GM12878 (cell line): ENCODE measurements around the gene CAMK2D. TPM values are rescaled to one million over a fixed set of nuclear protein-coding genes. Genes with fewer than 3 reads are reported as not detected.

Source experiments
- ATAC-seq: fragments of 200-7000 bp; cut with Tn5 transposase; 3 replicates; pipeline ENCODE4 v1.9.1; 2020; ENCODE audit warnings: mild to moderate bottlenecking, moderate library complexity
- BruUV-seq: library from RNA; stranded (reverse); fragments of 400-500 nt; replicated peaks from 2 replicates; lab custom pipeline; 2021; lab: Mats Ljungman, UMichigan
- CTCF ChIA-PET: fragments of 300-600 bp; sonication (Branson Sonifier 250); formaldehyde crosslinking; extraction: SDS; loops from one replicate; lab custom pipeline; 2021; ENCODE audit warnings: inconsistent platforms; lab: Yijun Ruan, JAX
- POLR2A ChIA-PET: fragments of 350-600 bp; formaldehyde crosslinking; extraction: SDS; loops from one replicate; lab custom pipeline; 2021; ENCODE audit warnings: inconsistent platforms; lab: Charles Lee
- RAD21 ChIA-PET: fragments of 300-600 bp; sonication (Branson Sonifier 250); formaldehyde crosslinking; loops from one replicate; lab custom pipeline; 2023; ENCODE audit warnings: antibody characterized with exemption; ENCODE audit not compliant: unreplicated experiment; lab: Charles Lee
- SMC1A ChIA-PET: fragments of 300-600 bp; sonication (Branson Sonifier 250); formaldehyde crosslinking; loops from one replicate; lab custom pipeline; 2023; ENCODE audit not compliant: unreplicated experiment, uncharacterized antibody; lab: Charles Lee
- DNase-seq: peaks from one replicate; pipeline ENCODE4 v3.0.0-alpha.2; 2011; ENCODE audit warnings: low read depth, low spot score
- FAIRE-seq: peaks from 3 replicates; lab custom pipeline; 2011; peaks lifted over from hg19 to GRCh38; lab: Jason Lieb, UNC
- H2AFZ ChIP-seq: 2 replicates; pipeline ENCODE4 v1.6.0; 2011; ENCODE audit warnings: low read depth, low read length, control low read depth; ENCODE audit not compliant: control insufficient read depth
- H3K27ac ChIP-seq: 2 replicates; pipeline ENCODE4 v1.5.1; 2011; ENCODE audit warnings: control low read depth; ENCODE audit not compliant: control insufficient read depth, insufficient read depth
- H3K27me3 ChIP-seq, 2 experiments: replicated peaks in 1 of 2; 2 replicates each; pipeline versions ENCODE4 v1.6.0 to v1.6.1; 2011; ENCODE audit warnings: low read length in 1 of 2; ENCODE audit not compliant: control insufficient read depth in 2 of 2, insufficient read depth in 2 of 2
- H3K36me3 ChIP-seq, 2 experiments: 2 replicates each; pipeline ENCODE4 v1.5.1; 2011; ENCODE audit warnings: low read length in 1 of 2; ENCODE audit not compliant: control insufficient read depth in 2 of 2, insufficient read depth in 2 of 2
- H3K4me1 ChIP-seq: 2 replicates; pipeline ENCODE4 v1.6.1; 2011; ENCODE audit warnings: mild to moderate bottlenecking, low read length, moderate library complexity, mixed read lengths; ENCODE audit not compliant: control insufficient read depth, insufficient read depth
- H3K4me2 ChIP-seq: 2 replicates; pipeline ENCODE4 v1.6.0; 2011; ENCODE audit warnings: control low read depth; ENCODE audit not compliant: control insufficient read depth, insufficient read depth
- H3K4me3 ChIP-seq: fragments of 200-600 bp; sonication (generic); 2 replicates; pipeline ENCODE4 v1.5.1; 2016
- H3K79me2 ChIP-seq: 2 replicates; pipeline ENCODE4 v1.6.0; 2011; ENCODE audit warnings: low read length; ENCODE audit not compliant: control insufficient read depth, insufficient read depth
- H3K9ac ChIP-seq: 2 replicates; pipeline ENCODE4 v1.8.0; 2011; ENCODE audit warnings: low read length, control low read depth, mixed read lengths; ENCODE audit not compliant: control insufficient read depth, insufficient read depth
- H3K9me3 ChIP-seq: replicated peaks from 3 replicates; pipeline ENCODE4 v1.5.1; 2011; ENCODE audit warnings: mild to moderate bottlenecking, low read length; ENCODE audit not compliant: control insufficient read depth, insufficient read depth
- H4K20me1 ChIP-seq: 2 replicates; pipeline ENCODE4 v1.6.0; 2011; ENCODE audit not compliant: control insufficient read depth, insufficient read depth
- HDGF ChIP-seq: fragments of 450-650 bp; IDR thresholded peaks from 2 replicates; pipeline ENCODE4 v1.6.1; 2016; ENCODE audit warnings: antibody characterized with exemption
- YBX1 ChIP-seq: fragments of 450-650 bp; IDR thresholded peaks from 2 replicates; pipeline ENCODE4 v1.6.1; 2016; ENCODE audit warnings: antibody characterized with exemption
- WGBS: methylation state at CpG from one replicate; pipeline ENCODE4 v1.1.6; 2016; ENCODE audit warnings: low lambda C conversion rate; ENCODE audit not compliant: insufficient replicate concordance, insufficient coverage; ENCODE audit errors: missing lambda C conversion rate; 5-methylcytosine and 5-hydroxymethylcytosine counted together
- in situ Hi-C: fragments of 300-500 bp; cut with MboI; formaldehyde crosslinking; loops from 9 replicates; pipeline ENCODE4 v1.14.3; 2018; ENCODE audit warnings: mixed read lengths
- intact Hi-C: fragments of 100-400 bp; cut with micrococcal nuclease; formaldehyde crosslinking; loops from one replicate; pipeline ENCODE4 v1.14.2; 2022; ENCODE audit not compliant: unreplicated experiment
- polyA plus RNA-seq, 11 experiments: library from polyadenylated mRNA; depleted of rRNA in 4 of 11; unstranded in 6 of 11; stranded (reverse) in 5 of 11; fragments of >200 nt; fragmentation: Nextera tagmentation in 4 of 11; fragmentation: Illumina TruSeq in 1 of 11; extraction: Ambion mirVana in 4 of 11; extraction: Trizol in 1 of 11; gene quantifications; 1 replicate in 1 of 11; 2 replicates in 10 of 11; pipeline versions ENCODE4 v1.2.1 to v1.2.3, GENCODE V29; 2011 to 2016; ENCODE audit warnings: inconsistent platforms in 2 of 11, missing spikeins in 2 of 11, low read depth in 1 of 11
- total RNA-seq, 4 experiments: library from RNA; depleted of rRNA in 3 of 4; stranded (reverse); fragments of >200 nt in 3 of 4; fragmentation: Illumina TruSeq in 1 of 4; extraction: Trizol in 1 of 4; gene quantifications; 2 replicates each; pipeline versions ENCODE4 v1.2.1 to v1.2.3, GENCODE V29; 2013 to 2021
- TF ChIP-seq, protein P1 (sequence below): fragments of 450-650 bp; conservative IDR thresholded peaks from 2 replicates; pipeline ENCODE4 v1.6.1; 2017; ENCODE audit warnings: mild to moderate bottlenecking, moderate library complexity

Gene CAMK2D
- total and polyA plus RNA-seq, 10 of the 15 experiments (the other 5 are each of a cell fraction or from before 2014, with no cell fraction given), result 6.9 to 88.5 (median 12.9) TPM

DNA sequence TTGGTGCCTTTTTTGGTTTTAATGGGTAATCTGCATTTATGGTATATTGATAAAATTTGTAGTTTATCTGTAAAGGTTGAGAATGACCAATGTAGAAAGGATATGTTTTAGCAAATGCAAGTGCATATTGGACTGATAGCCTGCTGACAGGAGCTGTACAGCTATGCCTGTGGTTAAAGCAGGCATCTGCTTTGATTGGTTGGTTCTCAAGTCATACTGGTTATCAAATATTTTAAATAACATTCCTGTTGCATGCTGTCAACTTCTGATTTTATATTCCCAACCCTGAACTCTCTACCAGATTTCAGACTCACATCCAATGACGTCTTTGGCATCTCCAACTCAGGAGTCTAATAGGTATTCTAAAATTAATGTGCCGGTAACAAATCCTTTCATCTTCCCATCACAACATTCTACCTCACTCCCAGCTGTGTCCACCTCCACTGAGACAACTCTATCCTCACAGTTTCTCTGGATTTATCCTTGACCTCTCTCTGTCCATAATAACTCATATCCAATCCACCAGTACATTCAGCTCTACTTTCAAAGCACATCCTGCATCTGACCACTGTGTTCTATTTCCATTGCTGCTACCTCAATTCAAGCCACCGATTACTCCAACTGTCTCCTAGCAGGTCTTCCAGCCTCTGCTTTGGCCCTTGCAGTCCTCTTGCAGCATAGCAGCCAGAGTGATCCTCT is 125.7 kb downstream of the CAMK2D start:
- H2AFZ ChIP-seq, result no peak overlapping the region
- H3K27ac ChIP-seq, result peak overlapping the region; percentile 16
- ChIA-PET POLR2A (interaction anchor here (0.9 to 4.0 kb wide), 8 partner anchors 8 to 285 kb away, joined by 3 to 20 read pairs (median 4); no protein-coding TSS in a partner anchor), RAD21 (interaction anchor here (0.8 to 4.9 kb wide), 23 partner anchors 8 to 344 kb away, joined by 3 to 72 read pairs (median 5); no protein-coding TSS in a partner anchor), SMC1A (interaction anchor here (0.6 to 17.1 kb wide), 35 partner anchors 8 to 390 kb away, joined by 3 to 282 read pairs (median 6); no protein-coding TSS in a partner anchor), CTCF (interaction anchor here (0.7 to 7.0 kb wide), 25 partner anchors 8 to 436 kb away, joined by 3 to 46 read pairs (median 5); no protein-coding TSS in a partner anchor)
- no peaks in the 10 kb centered on the region for H3K27me3 ChIP-seq
- H3K4me1 ChIP-seq, result peaks cover 48% of the 10 kb centered on the region
- H3K4me2 ChIP-seq, result peak overlapping the region; percentile 28
- DNase-seq (no peak), FAIRE-seq (no peak), ATAC-seq (peak; percentile 3; the same call in 2 of the 3 replicates)
- in situ Hi-C loops, result no loop called here
- H3K9me3 ChIP-seq, result no peaks in the 10 kb centered on the region
- 0 out of 2 replicates have a peak overlapping the region, but pooled peaks have one; percentile 9 for H3K4me3 ChIP-seq
- no peaks in the 10 kb centered on the region for H4K20me1 ChIP-seq
- no TSS peak for BruUV-seq
- WGBS, result 76% methylated on average over 3 of the region's 3 CpGs
- H3K36me3 ChIP-seq, result 0 out of 4 replicates have a peak, but pooled peaks cover 0 to 2% of the 10 kb centered on the region in 2 experiments
- 0 out of 2 replicates have a peak, but pooled peaks have one; percentile 46 for TF ChIP-seq YBX1
- TF ChIP-seq, protein P1, sequence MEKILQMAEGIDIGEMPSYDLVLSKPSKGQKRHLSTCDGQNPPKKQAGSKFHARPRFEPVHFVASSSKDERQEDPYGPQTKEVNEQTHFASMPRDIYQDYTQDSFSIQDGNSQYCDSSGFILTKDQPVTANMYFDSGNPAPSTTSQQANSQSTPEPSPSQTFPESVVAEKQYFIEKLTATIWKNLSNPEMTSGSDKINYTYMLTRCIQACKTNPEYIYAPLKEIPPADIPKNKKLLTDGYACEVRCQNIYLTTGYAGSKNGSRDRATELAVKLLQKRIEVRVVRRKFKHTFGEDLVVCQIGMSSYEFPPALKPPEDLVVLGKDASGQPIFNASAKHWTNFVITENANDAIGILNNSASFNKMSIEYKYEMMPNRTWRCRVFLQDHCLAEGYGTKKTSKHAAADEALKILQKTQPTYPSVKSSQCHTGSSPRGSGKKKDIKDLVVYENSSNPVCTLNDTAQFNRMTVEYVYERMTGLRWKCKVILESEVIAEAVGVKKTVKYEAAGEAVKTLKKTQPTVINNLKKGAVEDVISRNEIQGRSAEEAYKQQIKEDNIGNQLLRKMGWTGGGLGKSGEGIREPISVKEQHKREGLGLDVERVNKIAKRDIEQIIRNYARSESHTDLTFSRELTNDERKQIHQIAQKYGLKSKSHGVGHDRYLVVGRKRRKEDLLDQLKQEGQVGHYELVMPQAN, result no peak
- TF ChIP-seq HDGF, result peak; percentile 28; the same call in 1 of the 2 replicates
- TF ChIP-seq, all 136 proteins: peak for 2
- Histone ChIP-seq H3K9ac (no peak overlapping the region), H3K79me2 (peaks cover 20% of the 10 kb centered on the region)
- intact Hi-C loops, result loop anchor here (1.0 to 2.0 kb wide), 3 partner anchors 51 to 127 kb away; no protein-coding TSS in a partner anchor
